Activated CD8-positive, alpha-beta T cell treated with anti-CD3 and anti-CD28 coated beads for 36 hours (primary cell): Measurements from ENCODE around the gene VTCN1. TPM values are rescaled to one million over a fixed set of nuclear protein-coding genes. Genes with fewer than 3 reads are reported as not detected.

Source experiments
- ATAC-seq: fragments of 200-7000 bp; cut with Tn5 transposase; one replicate; pipeline ENCODE4 v1.10.0; 2021; ENCODE audit warnings: mild to moderate bottlenecking, moderate library complexity
- CTCF ChIA-PET: fragments of 350-600 bp; sonication (Branson Sonifier 250); formaldehyde crosslinking; loops from one replicate; lab custom pipeline; 2021; ENCODE audit warnings: antibody characterized with exemption; lab: Charles Lee
- POLR2A ChIA-PET: fragments of 350-600 bp; sonication (Branson Sonifier 250); formaldehyde crosslinking; loops from one replicate; lab custom pipeline; 2021; ENCODE audit warnings: antibody characterized with exemption; lab: Charles Lee
- DNase-seq: peaks from one replicate; pipeline ENCODE4 v3.0.0-alpha.2; 2020
- H3K27ac Mint-ChIP-seq: one replicate; pipeline ENCODE4 v1.8.0; 2021; ENCODE audit warnings: mild to moderate bottlenecking, mixed read lengths
- H3K27me3 Mint-ChIP-seq: one replicate; pipeline ENCODE4 v1.8.0; 2021; ENCODE audit warnings: mixed read lengths
- H3K36me3 Mint-ChIP-seq: one replicate; pipeline ENCODE4 v1.8.0; 2021; ENCODE audit warnings: low read depth, mixed read lengths
- H3K4me1 Mint-ChIP-seq: one replicate; pipeline ENCODE4 v1.8.0; 2021; ENCODE audit warnings: low read depth, mixed read lengths
- H3K4me3 Mint-ChIP-seq: one replicate; pipeline ENCODE4 v1.8.0; 2021; ENCODE audit warnings: mild to moderate bottlenecking, moderate library complexity, mixed read lengths
- H3K9me3 Mint-ChIP-seq: one replicate; pipeline ENCODE4 v1.8.0; 2021; ENCODE audit warnings: mixed read lengths
- CTCF ChIP-seq: fragments of 200-600 bp; IDR thresholded peaks from one replicate; pipeline ENCODE4 v1.8.0; 2022; ENCODE audit warnings: antibody characterized with exemption, mild to moderate bottlenecking
- intact Hi-C: fragments of 100-400 bp; cut with micrococcal nuclease; formaldehyde crosslinking; loops from one replicate; pipeline ENCODE4 v1.10.0; 2022
- total RNA-seq, 2 experiments: library from RNA; stranded (reverse); gene quantifications; one replicate each; pipeline ENCODE4 v1.2.3, GENCODE V29; 2021

Gene VTCN1
- total RNA-seq, 2 experiments from 2014 or later, result not detected

GRCh38 chr1:117173006-117173405, 37.7 kb downstream of the VTCN1 start:
- no peak overlapping the region for H3K4me3 Mint-ChIP-seq
- ChIA-PET CTCF (no interaction called here), POLR2A (no interaction called here)
- H3K9me3 Mint-ChIP-seq, result no peaks in the 10 kb centered on the region
- no peaks in the 10 kb centered on the region for H3K27me3 Mint-ChIP-seq
- intact Hi-C loops, result no loop called here
- H3K27ac Mint-ChIP-seq, result no peak overlapping the region
- no peaks in the 10 kb centered on the region for H3K4me1 Mint-ChIP-seq
- DNase-seq, result no peak
- no peaks in the 10 kb centered on the region for H3K36me3 Mint-ChIP-seq
- ATAC-seq, result no peak
- no peak for TF ChIP-seq CTCF

- intact Hi-C loops, result no loop called here
- DNase-seq, result no peak
- POLR2A ChIA-PET, result interaction anchor here (0.7 kb wide), 1 partner anchor 715 kb away, joined by 3 read pairs; no protein-coding TSS in a partner anchor
- no peak for ATAC-seq
- no peaks in the 10 kb centered on the region for H3K4me1 Mint-ChIP-seq
- H3K27me3 Mint-ChIP-seq, result peaks cover 2% of the 10 kb centered on the region
- no peak for TF ChIP-seq CTCF
- H3K27ac Mint-ChIP-seq, result no peak overlapping the region
- no peaks in the 10 kb centered on the region for H3K9me3 Mint-ChIP-seq
- no peaks in the 10 kb centered on the region for H3K36me3 Mint-ChIP-seq
- CTCF ChIA-PET, result interaction anchor here (1.1 kb wide), 1 partner anchor 43 kb away, joined by 3 read pairs; no protein-coding TSS in a partner anchor
- H3K4me3 Mint-ChIP-seq, result no peak overlapping the region
Measured at GRCh38 chr1:117171900-117172511, 38.7 kb downstream of the VTCN1 start.

GRCh38 chr1:117169871-117170596, 40.7 kb downstream of the VTCN1 start:
- intact Hi-C loops, result no loop called here
- DNase-seq (no peak), ATAC-seq (no peak)
- ChIA-PET CTCF (interaction anchor here (1.5 kb wide), 1 partner anchor 41 kb away, joined by 3 read pairs; no protein-coding TSS in a partner anchor), POLR2A (no interaction called here)
- peaks cover 2% of the 10 kb centered on the region for H3K27me3 Mint-ChIP-seq
- no peaks in the 10 kb centered on the region for H3K4me1 Mint-ChIP-seq
- no peak for TF ChIP-seq CTCF
- H3K4me3 Mint-ChIP-seq, result no peak overlapping the region
- H3K36me3 Mint-ChIP-seq, result no peaks in the 10 kb centered on the region
- no peak overlapping the region for H3K27ac Mint-ChIP-seq
- H3K9me3 Mint-ChIP-seq, result no peaks in the 10 kb centered on the region

GRCh38 chr1:117167402-117167801, 43.3 kb downstream of the VTCN1 start:
- intact Hi-C loops, result no loop called here
- no peaks in the 10 kb centered on the region for H3K4me1 Mint-ChIP-seq
- H3K36me3 Mint-ChIP-seq, result no peaks in the 10 kb centered on the region
- H3K4me3 Mint-ChIP-seq, result no peak overlapping the region
- peaks cover 2% of the 10 kb centered on the region for H3K27me3 Mint-ChIP-seq
- ATAC-seq (no peak), DNase-seq (no peak)
- H3K27ac Mint-ChIP-seq, result no peak overlapping the region
- TF ChIP-seq CTCF, result no peak
- POLR2A ChIA-PET, result no interaction called here
- CTCF ChIA-PET, result interaction anchor here (1.5 kb wide), 1 partner anchor 9 kb away, joined by 4 read pairs; no protein-coding TSS in a partner anchor
- no peaks in the 10 kb centered on the region for H3K9me3 Mint-ChIP-seq

GRCh38 chr1:117166076-117166475, 44.7 kb downstream of the VTCN1 start:
- Mint-ChIP-seq H3K36me3 (no peaks in the 10 kb centered on the region), H3K27ac (no peak overlapping the region), H3K27me3 (peaks cover 10% of the 10 kb centered on the region), H3K4me3 (no peak overlapping the region), H3K4me1 (no peaks in the 10 kb centered on the region), H3K9me3 (no peaks in the 10 kb centered on the region)
- no peak for ATAC-seq
- no peak for DNase-seq
- ChIA-PET POLR2A (no interaction called here), CTCF (no interaction called here)
- intact Hi-C loops, result no loop called here
- no peak for TF ChIP-seq CTCF
